GM12878 (cell line): ENCODE data around the gene CREBBP. TPM values are rescaled to one million over a fixed set of nuclear protein-coding genes. Genes with fewer than 3 reads are reported as not detected.

Experiments used
- ATAC-seq: fragments of 200-7000 bp; cut with Tn5 transposase; 3 replicates; pipeline ENCODE4 v1.9.1; 2020; ENCODE audit warnings: mild to moderate bottlenecking, moderate library complexity
- BruUV-seq: library from RNA; stranded (reverse); fragments of 400-500 nt; replicated peaks from 2 replicates; lab custom pipeline; 2021; lab: Mats Ljungman, UMichigan
- CTCF ChIA-PET: fragments of 300-600 bp; sonication (Branson Sonifier 250); formaldehyde crosslinking; extraction: SDS; loops from one replicate; lab custom pipeline; 2021; ENCODE audit warnings: inconsistent platforms; lab: Yijun Ruan, JAX
- POLR2A ChIA-PET: fragments of 350-600 bp; formaldehyde crosslinking; extraction: SDS; loops from one replicate; lab custom pipeline; 2021; ENCODE audit warnings: inconsistent platforms; lab: Charles Lee
- RAD21 ChIA-PET: fragments of 300-600 bp; sonication (Branson Sonifier 250); formaldehyde crosslinking; loops from one replicate; lab custom pipeline; 2023; ENCODE audit warnings: antibody characterized with exemption; ENCODE audit not compliant: unreplicated experiment; lab: Charles Lee
- SMC1A ChIA-PET: fragments of 300-600 bp; sonication (Branson Sonifier 250); formaldehyde crosslinking; loops from one replicate; lab custom pipeline; 2023; ENCODE audit not compliant: unreplicated experiment, uncharacterized antibody; lab: Charles Lee
- DNase-seq: peaks from one replicate; pipeline ENCODE4 v3.0.0-alpha.2; 2011; ENCODE audit warnings: low read depth, low spot score
- FAIRE-seq: peaks from 3 replicates; lab custom pipeline; 2011; peaks lifted over from hg19 to GRCh38; lab: Jason Lieb, UNC
- H2AFZ ChIP-seq: 2 replicates; pipeline ENCODE4 v1.6.0; 2011; ENCODE audit warnings: low read depth, low read length, control low read depth; ENCODE audit not compliant: control insufficient read depth
- H3K27ac ChIP-seq: 2 replicates; pipeline ENCODE4 v1.5.1; 2011; ENCODE audit warnings: control low read depth; ENCODE audit not compliant: control insufficient read depth, insufficient read depth
- H3K27me3 ChIP-seq, 2 experiments: replicated peaks in 1 of 2; 2 replicates each; pipeline versions ENCODE4 v1.6.0 to v1.6.1; 2011; ENCODE audit warnings: low read length in 1 of 2; ENCODE audit not compliant: control insufficient read depth in 2 of 2, insufficient read depth in 2 of 2
- H3K36me3 ChIP-seq, 2 experiments: 2 replicates each; pipeline ENCODE4 v1.5.1; 2011; ENCODE audit warnings: low read length in 1 of 2; ENCODE audit not compliant: control insufficient read depth in 2 of 2, insufficient read depth in 2 of 2
- H3K4me1 ChIP-seq: 2 replicates; pipeline ENCODE4 v1.6.1; 2011; ENCODE audit warnings: mild to moderate bottlenecking, low read length, moderate library complexity, mixed read lengths; ENCODE audit not compliant: control insufficient read depth, insufficient read depth
- H3K4me2 ChIP-seq: 2 replicates; pipeline ENCODE4 v1.6.0; 2011; ENCODE audit warnings: control low read depth; ENCODE audit not compliant: control insufficient read depth, insufficient read depth
- H3K4me3 ChIP-seq: fragments of 200-600 bp; sonication (generic); 2 replicates; pipeline ENCODE4 v1.5.1; 2016
- H3K79me2 ChIP-seq: 2 replicates; pipeline ENCODE4 v1.6.0; 2011; ENCODE audit warnings: low read length; ENCODE audit not compliant: control insufficient read depth, insufficient read depth
- H3K9ac ChIP-seq: 2 replicates; pipeline ENCODE4 v1.8.0; 2011; ENCODE audit warnings: low read length, control low read depth, mixed read lengths; ENCODE audit not compliant: control insufficient read depth, insufficient read depth
- H3K9me3 ChIP-seq: replicated peaks from 3 replicates; pipeline ENCODE4 v1.5.1; 2011; ENCODE audit warnings: mild to moderate bottlenecking, low read length; ENCODE audit not compliant: control insufficient read depth, insufficient read depth
- H4K20me1 ChIP-seq: 2 replicates; pipeline ENCODE4 v1.6.0; 2011; ENCODE audit not compliant: control insufficient read depth, insufficient read depth
- CREB1 ChIP-seq: IDR thresholded peaks from 2 replicates; pipeline ENCODE4 v1.6.1; 2012; ENCODE audit warnings: low read depth, mild to moderate bottlenecking, inconsistent platforms
- MTA3 ChIP-seq: IDR thresholded peaks from 2 replicates; pipeline ENCODE4 v1.6.1; 2012; ENCODE audit warnings: low read length, inconsistent platforms, borderline replicate concordance
- NFIC ChIP-seq: IDR thresholded peaks from 2 replicates; pipeline ENCODE4 v1.6.1; 2012; ENCODE audit warnings: low read depth, mild to moderate bottlenecking, inconsistent platforms, low read length, moderate library complexity
- NFYB ChIP-seq: IDR thresholded peaks from 2 replicates; pipeline ENCODE4 v1.6.1; 2011; ENCODE audit warnings: low read depth, mild to moderate bottlenecking, low read length, improper control_type of control experiment, moderate library complexity; ENCODE audit not compliant: insufficient read depth
- RCOR1 ChIP-seq: conservative IDR thresholded peaks from 2 replicates; pipeline ENCODE4 v1.6.1; 2012; ENCODE audit warnings: low read depth, low read length, improper control_type of control experiment
- WGBS: methylation state at CpG from one replicate; pipeline ENCODE4 v1.1.6; 2016; ENCODE audit warnings: low lambda C conversion rate; ENCODE audit not compliant: insufficient replicate concordance, insufficient coverage; ENCODE audit errors: missing lambda C conversion rate; 5-methylcytosine and 5-hydroxymethylcytosine counted together
- in situ Hi-C: fragments of 300-500 bp; cut with MboI; formaldehyde crosslinking; loops from 9 replicates; pipeline ENCODE4 v1.14.3; 2018; ENCODE audit warnings: mixed read lengths
- intact Hi-C: fragments of 100-400 bp; cut with micrococcal nuclease; formaldehyde crosslinking; loops from one replicate; pipeline ENCODE4 v1.14.2; 2022; ENCODE audit not compliant: unreplicated experiment
- polyA plus RNA-seq, 11 experiments: library from polyadenylated mRNA; depleted of rRNA in 4 of 11; unstranded in 6 of 11; stranded (reverse) in 5 of 11; fragments of >200 nt; fragmentation: Nextera tagmentation in 4 of 11; fragmentation: Illumina TruSeq in 1 of 11; extraction: Ambion mirVana in 4 of 11; extraction: Trizol in 1 of 11; gene quantifications; 1 replicate in 1 of 11; 2 replicates in 10 of 11; pipeline versions ENCODE4 v1.2.1 to v1.2.3, GENCODE V29; 2011 to 2016; ENCODE audit warnings: inconsistent platforms in 2 of 11, missing spikeins in 2 of 11, low read depth in 1 of 11
- total RNA-seq, 4 experiments: library from RNA; depleted of rRNA in 3 of 4; stranded (reverse); fragments of >200 nt in 3 of 4; fragmentation: Illumina TruSeq in 1 of 4; extraction: Trizol in 1 of 4; gene quantifications; 2 replicates each; pipeline versions ENCODE4 v1.2.1 to v1.2.3, GENCODE V29; 2013 to 2021

The CREBBP gene
- total and polyA plus RNA-seq, 10 of the 15 experiments (the other 5 are each of a cell fraction or from before 2014, with no cell fraction given), result 3.4 to 32.7 (median 7.9) TPM

DNA sequence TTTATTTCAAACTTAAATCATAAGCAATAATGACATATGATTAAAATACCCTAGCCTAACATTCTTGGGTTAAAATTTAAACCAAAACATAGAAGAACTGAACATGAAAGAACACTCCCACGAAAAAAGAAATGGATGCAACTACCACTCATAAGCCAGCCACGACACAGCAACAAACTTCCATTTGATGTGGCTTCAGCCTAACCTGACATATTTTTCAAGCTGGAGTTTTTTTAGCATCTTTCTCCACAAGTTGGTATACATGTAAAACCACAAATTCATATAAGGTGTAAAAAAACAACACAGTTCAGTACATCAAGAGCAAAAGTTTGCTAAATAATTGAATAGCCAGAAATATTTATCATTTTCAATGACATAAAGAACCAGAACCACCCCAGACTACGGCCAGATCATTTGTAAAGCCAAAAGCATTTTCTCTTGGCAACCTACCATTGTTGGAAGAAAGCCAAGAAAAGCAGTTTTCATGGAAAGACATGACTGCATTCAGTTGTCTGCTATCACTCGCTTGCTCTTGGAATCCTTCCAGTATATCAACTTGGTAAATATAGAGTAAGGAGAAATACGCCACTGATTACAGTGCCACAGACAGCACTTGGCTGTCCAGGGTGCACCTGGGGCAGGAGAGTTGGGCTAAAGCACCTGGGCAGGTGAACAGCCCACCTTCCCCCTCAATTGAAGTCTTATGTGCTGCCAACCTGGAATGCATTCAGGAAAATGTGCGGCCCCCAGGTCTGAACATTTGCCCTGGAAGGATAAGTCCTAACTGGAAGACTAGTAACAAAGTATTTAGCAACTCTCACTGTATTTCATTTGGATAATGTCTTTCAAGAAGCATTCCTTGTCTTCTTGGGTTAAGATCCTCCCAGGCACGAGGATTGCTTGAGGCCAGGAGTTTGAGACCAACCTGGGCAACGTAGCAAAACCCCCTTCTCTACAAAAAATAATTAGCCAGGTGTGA, 60.5 kb downstream of the CREBBP start:
- WGBS, result 95% methylated on average over 8 of the region's 8 CpGs
- H3K36me3 ChIP-seq, result peaks cover 1 to 3% of the 10 kb centered on the region in 2 experiments; a peak in 3 of 4 replicates

DNA sequence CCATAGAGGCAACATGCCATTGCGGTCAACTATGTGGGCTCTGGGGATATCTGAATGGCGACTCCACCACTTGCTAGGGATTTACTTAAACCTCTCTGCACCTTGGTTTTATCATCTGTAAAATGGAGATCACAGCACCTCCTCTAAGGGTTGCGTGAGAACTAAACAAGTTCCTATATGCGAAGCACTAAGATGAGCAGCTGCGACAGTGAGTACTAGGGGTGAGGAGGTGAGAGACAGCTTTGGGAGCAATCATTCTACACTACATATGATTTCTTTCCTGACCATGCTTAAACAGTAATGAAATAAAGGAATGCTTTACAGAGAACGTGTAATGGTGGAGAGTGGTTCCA, 61.4 kb downstream of the CREBBP start:
- ChIA-PET POLR2A (interaction anchor here (1.0 kb wide), 1 partner anchor 99 kb away, joined by 3 read pairs; no protein-coding TSS in a partner anchor), CTCF (no interaction called here), RAD21 (interaction anchor here (0.7 to 1.0 kb wide), 2 partner anchors 23 to 59 kb away, joined by 3 read pairs; no protein-coding TSS in a partner anchor), SMC1A (interaction anchor here (1.0 to 1.6 kb wide), 3 partner anchors 17 to 48 kb away, joined by 3 to 6 read pairs (median 5); no protein-coding TSS in a partner anchor)
- Histone ChIP-seq H4K20me1 (peaks cover 2% of the 10 kb centered on the region), H2AFZ (no peak overlapping the region), H3K9me3 (no peaks in the 10 kb centered on the region), H3K9ac (no peak overlapping the region), H3K36me3 (peaks cover 0 to 3% of the 10 kb centered on the region in 2 experiments; a peak in 3 of 4 replicates), H3K27me3 (no peaks in the 10 kb centered on the region), H3K4me3 (no peak overlapping the region), H3K4me2 (no peak overlapping the region; the same call in 1 of the 2 replicates), H3K27ac (0 out of 2 replicates have a peak overlapping the region, but pooled peaks have one; percentile 17), H3K79me2 (peaks cover 90% of the 10 kb centered on the region), H3K4me1 (peaks cover 35% of the 10 kb centered on the region)
- DNase-seq (no peak), FAIRE-seq (no peak), ATAC-seq (no peak)
- TF ChIP-seq MTA3 (no peak), CREB1 (no peak)
- WGBS, result 98% methylated on average over 6 of the region's 6 CpGs
- BruUV-seq, result no TSS peak
- intact Hi-C loops, result loop anchor here (5.0 kb wide), 1 partner anchor 38 kb away; no protein-coding TSS in a partner anchor
- in situ Hi-C loops, result no loop called here

More for the DNA sequence above, 60.5 kb downstream of the CREBBP start:
- POLR2A ChIA-PET, result interaction anchor here (0.9 to 1.0 kb wide), 2 partner anchors 39 to 99 kb away, joined by 3 read pairs; no protein-coding TSS in a partner anchor
- peaks cover 89% of the 10 kb centered on the region for H3K79me2 ChIP-seq
- no peak for FAIRE-seq
- TF ChIP-seq RCOR1 (no peak), NFIC (no peak), NFYB (no peak)
- TF ChIP-seq, all 136 proteins: peak for 0
- BruUV-seq, result no TSS peak
- ATAC-seq (no peak), DNase-seq (no peak)
- ChIA-PET CTCF (no interaction called here), SMC1A (interaction anchor here (1.0 to 1.5 kb wide), 2 partner anchors 16 to 47 kb away, joined by 3 to 5 read pairs; no protein-coding TSS in a partner anchor), RAD21 (interaction anchor here (0.7 kb wide), 1 partner anchor 58 kb away, joined by 3 read pairs; no protein-coding TSS in a partner anchor)
- Histone ChIP-seq H3K27ac (no peak overlapping the region), H3K4me2 (no peak overlapping the region), H4K20me1 (peaks cover 2% of the 10 kb centered on the region), H3K27me3 (no peaks in the 10 kb centered on the region), H3K9me3 (no peaks in the 10 kb centered on the region), H3K4me3 (no peak overlapping the region), H3K9ac (no peak overlapping the region), H2AFZ (no peak overlapping the region), H3K4me1 (peaks cover 35% of the 10 kb centered on the region)
- in situ Hi-C loops, result no loop called here
- intact Hi-C loops, result loop anchor here (5.0 kb wide), 1 partner anchor 37 kb away; no protein-coding TSS in a partner anchor
